HCT116 (cell line): Measurements from ENCODE around the gene ABI1.

Source experiments
- POLR2A ChIP-seq: IDR thresholded peaks from 2 replicates; pipeline ENCODE4 v1.7.0; 2011; ENCODE audit warnings: borderline replicate concordance; ENCODE audit not compliant: insufficient read depth, insufficient read length; ENCODE audit errors: extremely low read depth
- SIN3A ChIP-seq: IDR thresholded peaks from 2 replicates; pipeline ENCODE4 v1.6.1; 2012; ENCODE audit warnings: low read depth
- TF ChIP-seq, protein P1 (sequence below), 3 experiments: fragments of 200-600 bp in 1 of 3; sonication (generic) in 1 of 3; IDR thresholded peaks in 2 of 3; conservative IDR thresholded peaks in 1 of 3; 2 replicates each; pipeline ENCODE4 v1.5.1; 2012 to 2017; ENCODE audit warnings: low read depth in 2 of 3, low read length in 2 of 3, antibody characterized with exemption in 1 of 3, borderline replicate concordance in 1 of 3, control low read depth in 1 of 3, mild to moderate bottlenecking in 1 of 3, mixed read lengths in 1 of 3, mixed run types in 1 of 3, moderate library complexity in 1 of 3; ENCODE audit not compliant: insufficient read depth in 1 of 3
- TF ChIP-seq, protein P2 (sequence below): IDR thresholded peaks from 2 replicates; pipeline ENCODE4 v1.6.1; 2012; ENCODE audit warnings: low read depth

DNA sequence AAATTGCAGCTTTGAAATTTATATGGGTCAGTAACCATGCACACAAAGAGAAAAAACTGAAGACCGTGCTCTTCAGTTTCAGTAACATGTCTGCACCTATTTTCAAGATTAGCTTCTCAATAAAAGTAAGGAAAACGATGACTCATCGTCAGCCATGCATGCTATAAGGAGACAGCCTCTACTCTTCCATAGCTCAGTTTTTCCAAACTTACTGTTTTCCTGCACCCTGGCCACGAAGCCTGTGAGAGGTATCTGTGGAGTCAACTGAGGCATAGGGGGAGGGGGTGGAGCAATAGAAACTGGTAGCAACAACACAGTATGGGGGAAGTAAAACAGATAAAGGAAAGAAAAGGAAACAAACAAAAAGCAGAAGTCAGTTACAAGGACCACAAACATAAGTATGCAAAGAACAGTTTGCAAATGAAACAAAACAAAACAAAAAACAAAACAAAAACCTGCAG is 105.3 kb downstream of the ABI1 start:
- TF ChIP-seq, protein P1, sequence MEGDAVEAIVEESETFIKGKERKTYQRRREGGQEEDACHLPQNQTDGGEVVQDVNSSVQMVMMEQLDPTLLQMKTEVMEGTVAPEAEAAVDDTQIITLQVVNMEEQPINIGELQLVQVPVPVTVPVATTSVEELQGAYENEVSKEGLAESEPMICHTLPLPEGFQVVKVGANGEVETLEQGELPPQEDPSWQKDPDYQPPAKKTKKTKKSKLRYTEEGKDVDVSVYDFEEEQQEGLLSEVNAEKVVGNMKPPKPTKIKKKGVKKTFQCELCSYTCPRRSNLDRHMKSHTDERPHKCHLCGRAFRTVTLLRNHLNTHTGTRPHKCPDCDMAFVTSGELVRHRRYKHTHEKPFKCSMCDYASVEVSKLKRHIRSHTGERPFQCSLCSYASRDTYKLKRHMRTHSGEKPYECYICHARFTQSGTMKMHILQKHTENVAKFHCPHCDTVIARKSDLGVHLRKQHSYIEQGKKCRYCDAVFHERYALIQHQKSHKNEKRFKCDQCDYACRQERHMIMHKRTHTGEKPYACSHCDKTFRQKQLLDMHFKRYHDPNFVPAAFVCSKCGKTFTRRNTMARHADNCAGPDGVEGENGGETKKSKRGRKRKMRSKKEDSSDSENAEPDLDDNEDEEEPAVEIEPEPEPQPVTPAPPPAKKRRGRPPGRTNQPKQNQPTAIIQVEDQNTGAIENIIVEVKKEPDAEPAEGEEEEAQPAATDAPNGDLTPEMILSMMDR (IDR thresholded peaks at IDR 0.05 in 2 of 3, conservative IDR thresholded peaks at IDR 0.05 in 1 of 3; ENCODE audit: borderline replicate concordance in 1 of 3, insufficient read depth in 1 of 3, low read depth in 2 of 3, low read length in 2 of 3) = no peak
- TF ChIP-seq SIN3A (no peak), POLR2A (no peak)
- TF ChIP-seq, protein P2, sequence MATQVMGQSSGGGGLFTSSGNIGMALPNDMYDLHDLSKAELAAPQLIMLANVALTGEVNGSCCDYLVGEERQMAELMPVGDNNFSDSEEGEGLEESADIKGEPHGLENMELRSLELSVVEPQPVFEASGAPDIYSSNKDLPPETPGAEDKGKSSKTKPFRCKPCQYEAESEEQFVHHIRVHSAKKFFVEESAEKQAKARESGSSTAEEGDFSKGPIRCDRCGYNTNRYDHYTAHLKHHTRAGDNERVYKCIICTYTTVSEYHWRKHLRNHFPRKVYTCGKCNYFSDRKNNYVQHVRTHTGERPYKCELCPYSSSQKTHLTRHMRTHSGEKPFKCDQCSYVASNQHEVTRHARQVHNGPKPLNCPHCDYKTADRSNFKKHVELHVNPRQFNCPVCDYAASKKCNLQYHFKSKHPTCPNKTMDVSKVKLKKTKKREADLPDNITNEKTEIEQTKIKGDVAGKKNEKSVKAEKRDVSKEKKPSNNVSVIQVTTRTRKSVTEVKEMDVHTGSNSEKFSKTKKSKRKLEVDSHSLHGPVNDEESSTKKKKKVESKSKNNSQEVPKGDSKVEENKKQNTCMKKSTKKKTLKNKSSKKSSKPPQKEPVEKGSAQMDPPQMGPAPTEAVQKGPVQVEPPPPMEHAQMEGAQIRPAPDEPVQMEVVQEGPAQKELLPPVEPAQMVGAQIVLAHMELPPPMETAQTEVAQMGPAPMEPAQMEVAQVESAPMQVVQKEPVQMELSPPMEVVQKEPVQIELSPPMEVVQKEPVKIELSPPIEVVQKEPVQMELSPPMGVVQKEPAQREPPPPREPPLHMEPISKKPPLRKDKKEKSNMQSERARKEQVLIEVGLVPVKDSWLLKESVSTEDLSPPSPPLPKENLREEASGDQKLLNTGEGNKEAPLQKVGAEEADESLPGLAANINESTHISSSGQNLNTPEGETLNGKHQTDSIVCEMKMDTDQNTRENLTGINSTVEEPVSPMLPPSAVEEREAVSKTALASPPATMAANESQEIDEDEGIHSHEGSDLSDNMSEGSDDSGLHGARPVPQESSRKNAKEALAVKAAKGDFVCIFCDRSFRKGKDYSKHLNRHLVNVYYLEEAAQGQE = no peak
